CD4-positive, alpha-beta T cell treated with Interleukin-12 subunit alpha and Interleukin-12 subunit beta, for 1 hour (primary cell): ENCODE measurements around the gene SEMA5B.

Experiments used
- DNase-seq: peaks from one replicate; pipeline ENCODE4 v3.0.0-alpha.2; 2020

SEMA5B gene

GRCh38 chr3:122941228-122942206, 86.0 kb downstream of the SEMA5B start:
- DNase-seq = peak; percentile 29

GRCh38 chr3:122940628-122941086, 86.9 kb downstream of the SEMA5B start:
- no peak for DNase-seq

- DNase-seq = peak; percentile 3
These were observed 88.7 kb downstream of the SEMA5B start for GRCh38 chr3:122938783-122939425.

- DNase-seq = no peak
These were observed 89.8 kb downstream of the SEMA5B start for GRCh38 chr3:122937745-122938144.

- DNase-seq = no peak
These were observed 90.6 kb downstream of the SEMA5B start for GRCh38 chr3:122936986-122937385.

GRCh38 chr3:122936335-122936734, 91.2 kb downstream of the SEMA5B start:
- DNase-seq = no peak

GRCh38 chr3:122934251-122934650, 93.3 kb downstream of the SEMA5B start:
- DNase-seq = no peak

GRCh38 chr3:122932251-122932967, 95.2 kb downstream of the SEMA5B start:
- DNase-seq = no peak

- no peak for DNase-seq
These were observed 95.9 kb downstream of the SEMA5B start for GRCh38 chr3:122931636-122932035.

GRCh38 chr3:122930063-122930997, 97.2 kb downstream of the SEMA5B start:
- no peak for DNase-seq

- DNase-seq = no peak
These were observed 98.1 kb downstream of the SEMA5B start for GRCh38 chr3:122929188-122930062.

- DNase-seq = no peak
These were observed 99.0 kb downstream of the SEMA5B start for GRCh38 chr3:122928396-122929187.

- no peak for DNase-seq
These were observed 99.8 kb downstream of the SEMA5B start for GRCh38 chr3:122927726-122928125.

- DNase-seq = no peak
These were observed 100.8 kb downstream of the SEMA5B start for GRCh38 chr3:122926811-122927210.

- no peak for DNase-seq
These were observed 101.2 kb downstream of the SEMA5B start for GRCh38 chr3:122926322-122926721.

- no peak for DNase-seq
These were observed 101.8 kb downstream of the SEMA5B start for GRCh38 chr3:122925756-122926155.

- DNase-seq = no peak
These were observed 103.5 kb downstream of the SEMA5B start for GRCh38 chr3:122924056-122924455.

GRCh38 chr3:122923611-122924010, 104.0 kb downstream of the SEMA5B start:
- no peak for DNase-seq

GRCh38 chr3:122921791-122922651, 105.5 kb downstream of the SEMA5B start:
- DNase-seq = peak; percentile 16
